OCI-LY7 (cell line): Measurements from ENCODE around the gene RETREG2. TPM values are rescaled to one million over a fixed set of nuclear protein-coding genes. Genes with fewer than 3 reads are reported as not detected.

Experiments used
- BruUV-seq: library from RNA; stranded (reverse); fragments of 400-500 nt; replicated peaks from 2 replicates; lab custom pipeline; 2021; lab: Mats Ljungman, UMichigan
- CTCF ChIA-PET: fragments of 300-600 bp; sonication (Branson Sonifier 250); formaldehyde crosslinking; loops from one replicate; lab custom pipeline; 2022; ENCODE audit warnings: antibody characterized with exemption; ENCODE audit not compliant: unreplicated experiment; lab: Charles Lee
- POLR2A ChIA-PET: fragments of 300-600 bp; sonication (Branson Sonifier 250); formaldehyde crosslinking; loops from one replicate; lab custom pipeline; 2022; ENCODE audit warnings: antibody characterized with exemption; lab: Charles Lee
- DNase-seq: peaks from one replicate; pipeline ENCODE4 v3.0.0-alpha.2; 2015; ENCODE audit warnings: low spot score
- H2AFZ ChIP-seq: fragments of 200-600 bp; sonication (generic), shearing (Covaris generic); 2 replicates; pipeline ENCODE4 v1.6.1; 2014; ENCODE audit warnings: mild to moderate bottlenecking, antibody characterized with exemption, low read length, moderate library complexity
- H3K27ac ChIP-seq: fragments of 200-600 bp; sonication (generic); 2 replicates; pipeline ENCODE4 v1.5.1; 2014; ENCODE audit warnings: mixed run types, low read depth, mild to moderate bottlenecking, moderate library complexity, low read length, inconsistent platforms; ENCODE audit not compliant: poor library complexity, severe bottlenecking
- H3K36me3 ChIP-seq: fragments of 200-600 bp; sonication (generic); 2 replicates; pipeline ENCODE4 v1.6.1; 2014; ENCODE audit warnings: mild to moderate bottlenecking, antibody characterized with exemption, low read length, moderate library complexity, mixed read lengths; ENCODE audit not compliant: insufficient read depth
- H3K4me1 ChIP-seq: fragments of 200-600 bp; sonication (generic); 2 replicates; pipeline ENCODE4 v1.5.1; 2014; ENCODE audit warnings: mild to moderate bottlenecking, low read length; ENCODE audit not compliant: insufficient read depth, poor library complexity, severe bottlenecking
- H3K4me2 ChIP-seq: fragments of 200-600 bp; sonication (generic); 2 replicates; pipeline ENCODE4 v1.6.1; 2014; ENCODE audit warnings: mild to moderate bottlenecking, low read length
- H3K4me3 ChIP-seq: fragments of 200-600 bp; sonication (generic); 2 replicates; pipeline ENCODE4 v1.5.1; 2014; ENCODE audit warnings: mild to moderate bottlenecking, low read depth, low read length; ENCODE audit not compliant: poor library complexity, severe bottlenecking
- H3K79me2 ChIP-seq: fragments of 200-600 bp; sonication (generic); 2 replicates; pipeline ENCODE4 v1.6.1; 2016; ENCODE audit warnings: low read depth, mild to moderate bottlenecking, low read length, moderate library complexity, mixed read lengths; ENCODE audit not compliant: insufficient read depth
- H3K9me2 ChIP-seq: fragments of 200-600 bp; sonication (generic); 2 replicates; pipeline ENCODE4 v1.6.1; 2016; ENCODE audit warnings: mild to moderate bottlenecking, low read length, mixed read lengths; ENCODE audit not compliant: insufficient read depth
- H3K9me3 ChIP-seq: fragments of 200-600 bp; sonication (generic); 2 replicates; pipeline ENCODE4 v1.6.1; 2014; ENCODE audit warnings: mild to moderate bottlenecking, mixed run types, low read length, mixed read lengths
- H4K20me1 ChIP-seq: fragments of 200-600 bp; sonication (generic); 2 replicates; pipeline ENCODE4 v1.6.1; 2014; ENCODE audit warnings: mild to moderate bottlenecking, antibody characterized with exemption, low read length, moderate library complexity, mixed read lengths; ENCODE audit not compliant: insufficient read depth
- EZH2phosphoT487 ChIP-seq: fragments of 200-600 bp; sonication (generic); IDR thresholded peaks from 2 replicates; pipeline ENCODE4 v1.6.1; 2018; ENCODE audit warnings: low read depth, borderline replicate concordance, mild to moderate bottlenecking, mixed run types, antibody characterized with exemption, low read length, moderate library complexity, mixed read lengths
- intact Hi-C: fragments of 100-400 bp; cut with micrococcal nuclease; formaldehyde crosslinking; loops from one replicate; pipeline ENCODE4 v1.10.0; 2022; ENCODE audit not compliant: unreplicated experiment
- total RNA-seq, 2 experiments: library from RNA; depleted of rRNA in 1 of 2; stranded (reverse); fragments of >200 nt in 1 of 2; shearing (Covaris generic) in 1 of 2; gene quantifications; 2 replicates each; pipeline ENCODE4 v1.2.3, GENCODE V29; 2014 to 2022
- TF ChIP-seq, protein P1 (sequence below): fragments of 200-600 bp; sonication (generic); conservative IDR thresholded peaks from 2 replicates; pipeline ENCODE4 v1.5.1; 2014; ENCODE audit warnings: mild to moderate bottlenecking, antibody characterized with exemption, low read length, moderate library complexity, mixed read lengths

Gene RETREG2
- total RNA-seq, 2 experiments from 2014 or later, result 59.1 to 74.6 TPM

DNA sequence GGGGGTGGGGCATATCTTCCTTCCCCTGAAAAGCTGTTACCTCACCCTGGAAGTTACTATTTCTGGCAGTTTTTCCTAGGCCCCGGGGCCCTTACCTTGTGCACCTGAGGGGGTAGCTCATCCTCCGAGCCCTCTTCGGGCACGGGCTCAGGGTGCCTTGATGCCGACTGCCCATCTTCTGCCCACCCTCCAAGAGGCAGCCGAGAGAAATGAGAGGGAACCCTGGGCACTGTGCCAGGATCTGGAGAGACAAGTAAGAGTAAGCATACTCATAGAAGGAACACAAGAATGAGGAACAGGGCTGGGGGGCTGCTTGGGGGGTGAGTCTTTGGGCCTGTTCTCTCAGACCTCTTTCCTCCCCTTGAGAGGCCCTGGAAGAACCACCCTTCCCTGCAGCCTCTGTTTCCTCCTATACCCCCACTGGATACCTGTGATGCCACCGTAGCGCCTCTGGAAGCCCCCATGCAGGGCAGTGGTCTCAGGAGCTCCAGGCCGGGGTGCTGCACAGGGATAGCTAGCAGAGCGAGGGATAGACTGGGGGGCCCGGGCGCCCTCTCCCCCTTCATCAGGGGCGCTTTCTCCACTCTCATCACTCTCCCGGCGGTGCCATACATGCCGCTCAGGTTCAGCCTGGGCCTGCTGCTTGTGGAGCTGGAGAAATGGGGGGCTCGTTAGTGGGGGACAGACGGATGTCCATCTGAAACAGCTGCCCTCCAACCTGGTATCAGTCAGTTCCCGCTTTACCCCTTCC, 42.8 kb downstream of the RETREG2 start:
- DNase-seq, result no peak
- peaks cover 10% of the 10 kb centered on the region for H3K4me1 ChIP-seq
- H3K9me2 ChIP-seq, result no peaks in the 10 kb centered on the region
- POLR2A ChIA-PET, result interaction anchor here (0.6 kb wide), 2 partner anchors 15 to 1678 kb away, joined by 3 read pairs; no protein-coding TSS in a partner anchor
- intact Hi-C loops, result no loop called here
- no peaks in the 10 kb centered on the region for H3K9me3 ChIP-seq
- H3K4me3 ChIP-seq, result no peak overlapping the region
- TF ChIP-seq EZH2phosphoT487, result no peak
- TF ChIP-seq, protein P1, sequence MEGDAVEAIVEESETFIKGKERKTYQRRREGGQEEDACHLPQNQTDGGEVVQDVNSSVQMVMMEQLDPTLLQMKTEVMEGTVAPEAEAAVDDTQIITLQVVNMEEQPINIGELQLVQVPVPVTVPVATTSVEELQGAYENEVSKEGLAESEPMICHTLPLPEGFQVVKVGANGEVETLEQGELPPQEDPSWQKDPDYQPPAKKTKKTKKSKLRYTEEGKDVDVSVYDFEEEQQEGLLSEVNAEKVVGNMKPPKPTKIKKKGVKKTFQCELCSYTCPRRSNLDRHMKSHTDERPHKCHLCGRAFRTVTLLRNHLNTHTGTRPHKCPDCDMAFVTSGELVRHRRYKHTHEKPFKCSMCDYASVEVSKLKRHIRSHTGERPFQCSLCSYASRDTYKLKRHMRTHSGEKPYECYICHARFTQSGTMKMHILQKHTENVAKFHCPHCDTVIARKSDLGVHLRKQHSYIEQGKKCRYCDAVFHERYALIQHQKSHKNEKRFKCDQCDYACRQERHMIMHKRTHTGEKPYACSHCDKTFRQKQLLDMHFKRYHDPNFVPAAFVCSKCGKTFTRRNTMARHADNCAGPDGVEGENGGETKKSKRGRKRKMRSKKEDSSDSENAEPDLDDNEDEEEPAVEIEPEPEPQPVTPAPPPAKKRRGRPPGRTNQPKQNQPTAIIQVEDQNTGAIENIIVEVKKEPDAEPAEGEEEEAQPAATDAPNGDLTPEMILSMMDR, result no peak
- CTCF ChIA-PET, result no interaction called here
- H2AFZ ChIP-seq, result no peak overlapping the region
- no peaks in the 10 kb centered on the region for H4K20me1 ChIP-seq
- H3K27ac ChIP-seq, result no peak overlapping the region
- H3K36me3 ChIP-seq, result peaks cover 54% of the 10 kb centered on the region
- BruUV-seq, result no TSS peak
- H3K4me2 ChIP-seq, result no peak overlapping the region
- no peaks in the 10 kb centered on the region for H3K79me2 ChIP-seq

DNA sequence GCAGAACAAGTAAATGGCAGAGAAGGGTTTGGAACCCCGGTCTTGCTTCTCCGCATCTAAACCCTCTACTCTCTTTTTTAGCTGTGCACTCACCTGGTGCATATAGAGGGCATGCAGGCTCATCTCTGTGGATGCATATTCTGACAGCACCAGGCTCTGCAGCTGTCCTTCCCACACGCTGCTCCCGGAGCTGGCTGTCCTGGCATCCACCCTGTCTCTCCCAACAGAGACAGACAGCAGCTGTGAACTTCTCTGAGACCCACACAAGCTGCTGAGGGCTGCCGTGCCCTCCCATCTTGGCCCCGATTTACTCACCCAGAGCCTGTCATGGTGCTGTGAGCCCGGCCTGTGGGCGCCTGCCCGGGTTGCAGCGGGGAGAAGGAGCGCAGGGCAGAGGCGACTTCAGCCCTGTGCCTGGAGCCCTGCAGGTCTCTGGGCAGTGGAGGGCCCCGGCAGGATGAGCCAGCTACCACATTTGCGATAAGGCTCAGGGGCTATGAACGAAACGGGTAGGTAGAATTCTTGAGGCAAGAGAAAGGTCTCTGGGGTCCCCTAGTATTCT, 44.0 kb downstream of the RETREG2 start:
- Histone ChIP-seq H3K27ac (no peak overlapping the region), H2AFZ (no peak overlapping the region), H3K4me2 (no peak overlapping the region), H3K4me1 (peaks cover 10% of the 10 kb centered on the region), H3K36me3 (peaks cover 60% of the 10 kb centered on the region), H3K9me2 (no peaks in the 10 kb centered on the region), H3K9me3 (no peaks in the 10 kb centered on the region), H3K79me2 (no peaks in the 10 kb centered on the region), H3K4me3 (no peak overlapping the region), H4K20me1 (no peaks in the 10 kb centered on the region)
- ChIA-PET POLR2A (no interaction called here), CTCF (no interaction called here)
- intact Hi-C loops, result no loop called here
- TF ChIP-seq EZH2phosphoT487, result no peak
- TF ChIP-seq, protein P1, result no peak
- no peak for DNase-seq
- no TSS peak for BruUV-seq
